Spleen (tissue), 7 donors: ENCODE measurements around the gene DHX34.

Experiments used
- POLR2A ChIP-seq, 3 donors: fragments of 450-650 bp; IDR thresholded peaks; one replicate each; pipeline ENCODE4 v1.5.1; 2017; ENCODE audit warnings: antibody characterized with exemption in 3 of 3, mild to moderate bottlenecking in 1 of 3
- POLR2AphosphoS5 ChIP-seq, 3 donors: sonication (generic); formaldehyde crosslinking; IDR thresholded peaks; one replicate each; pipeline ENCODE4 v1.5.1; 2017; ENCODE audit warnings: antibody characterized with exemption in 3 of 3
- TF ChIP-seq, protein P1 (sequence below), 11 experiments: fragments of 200-600 bp in 7 of 11; fragments of 450-650 bp in 4 of 11; sonication (generic) in 4 of 11; IDR thresholded peaks in 8 of 11; conservative IDR thresholded peaks in 3 of 11; 1 replicate in 7 of 11; 2 replicates in 4 of 11; pipeline versions ENCODE4 v1.4.0 to v1.8.0; 2016 to 2021; ENCODE audit warnings: antibody characterized with exemption in 11 of 11, inconsistent platforms in 4 of 11, mild to moderate bottlenecking in 1 of 11
- donor health status: DM: no; HTN: no; CAD: no; lungs with moderate emphysema.
- donor health status: DM: no; HTN: no; CAD: no.
- donor health status: DM: no; HTN: no; CAD: no.

DNA sequence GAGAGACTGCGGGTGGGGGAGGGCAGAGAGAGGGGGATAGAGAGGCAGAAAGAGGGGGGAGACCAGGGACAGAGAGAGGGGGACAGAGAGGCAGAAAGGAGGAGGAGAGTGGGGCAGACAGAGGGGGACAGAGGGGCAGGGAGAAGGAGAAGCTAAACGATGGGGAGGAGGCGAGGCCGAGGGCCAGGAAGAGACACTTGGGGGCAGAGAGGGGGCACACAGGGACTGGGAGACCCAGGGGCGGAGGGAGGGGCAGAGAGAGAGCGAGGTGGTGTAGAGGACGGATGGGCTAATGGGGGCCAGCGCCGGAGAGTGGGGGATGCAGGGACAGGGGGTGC lies 69.5 kb downstream of the DHX34 start:
- TF ChIP-seq POLR2A (IDR thresholded peaks at IDR 0.05), result no peak
- TF ChIP-seq, protein P1, sequence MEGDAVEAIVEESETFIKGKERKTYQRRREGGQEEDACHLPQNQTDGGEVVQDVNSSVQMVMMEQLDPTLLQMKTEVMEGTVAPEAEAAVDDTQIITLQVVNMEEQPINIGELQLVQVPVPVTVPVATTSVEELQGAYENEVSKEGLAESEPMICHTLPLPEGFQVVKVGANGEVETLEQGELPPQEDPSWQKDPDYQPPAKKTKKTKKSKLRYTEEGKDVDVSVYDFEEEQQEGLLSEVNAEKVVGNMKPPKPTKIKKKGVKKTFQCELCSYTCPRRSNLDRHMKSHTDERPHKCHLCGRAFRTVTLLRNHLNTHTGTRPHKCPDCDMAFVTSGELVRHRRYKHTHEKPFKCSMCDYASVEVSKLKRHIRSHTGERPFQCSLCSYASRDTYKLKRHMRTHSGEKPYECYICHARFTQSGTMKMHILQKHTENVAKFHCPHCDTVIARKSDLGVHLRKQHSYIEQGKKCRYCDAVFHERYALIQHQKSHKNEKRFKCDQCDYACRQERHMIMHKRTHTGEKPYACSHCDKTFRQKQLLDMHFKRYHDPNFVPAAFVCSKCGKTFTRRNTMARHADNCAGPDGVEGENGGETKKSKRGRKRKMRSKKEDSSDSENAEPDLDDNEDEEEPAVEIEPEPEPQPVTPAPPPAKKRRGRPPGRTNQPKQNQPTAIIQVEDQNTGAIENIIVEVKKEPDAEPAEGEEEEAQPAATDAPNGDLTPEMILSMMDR (IDR thresholded peaks at IDR 0.05 in 8 of 11, conservative IDR thresholded peaks at IDR 0.05 in 3 of 11), result no peak
- TF ChIP-seq POLR2AphosphoS5 (IDR thresholded peaks at IDR 0.05), result no peak
